AG08395 (cell line): Measurements from ENCODE around the gene AFAP1L1.

Experiments
- DNase-seq: peaks from one replicate; pipeline ENCODE4 v3.0.0; 2012; ENCODE audit warnings: mixed read lengths, low spot score

AFAP1L1 gene

GRCh38 chr5:149315753-149316152 is 44.1 kb downstream of the AFAP1L1 start:
- DNase-seq, result no peak

- peak; percentile 78 for DNase-seq
Measured at GRCh38 chr5:149317281-149318048, 45.8 kb downstream of the AFAP1L1 start.

- no peak for DNase-seq
Measured at GRCh38 chr5:149319174-149319573, 47.5 kb downstream of the AFAP1L1 start.

GRCh38 chr5:149320791-149321330 is 49.2 kb downstream of the AFAP1L1 start:
- DNase-seq, result peak; percentile 91

- DNase-seq, result no peak
Measured at GRCh38 chr5:149322518-149322917, 50.9 kb downstream of the AFAP1L1 start.

- DNase-seq, result no peak
Measured at GRCh38 chr5:149323210-149323609, 51.6 kb downstream of the AFAP1L1 start.

- DNase-seq, result no peak
Measured at GRCh38 chr5:149323621-149324205, 52.1 kb downstream of the AFAP1L1 start.

GRCh38 chr5:149324641-149325040 is 53.0 kb downstream of the AFAP1L1 start:
- no peak for DNase-seq

GRCh38 chr5:149325166-149325735 is 53.6 kb downstream of the AFAP1L1 start:
- DNase-seq, result no peak

- no peak for DNase-seq
Measured at GRCh38 chr5:149325894-149326293, 54.2 kb downstream of the AFAP1L1 start.

GRCh38 chr5:149326611-149327010 is 55.0 kb downstream of the AFAP1L1 start:
- DNase-seq, result no peak

GRCh38 chr5:149328177-149328576 is 56.5 kb downstream of the AFAP1L1 start:
- no peak for DNase-seq

- no peak for DNase-seq
Measured at GRCh38 chr5:149333711-149334443, 62.2 kb downstream of the AFAP1L1 start.

GRCh38 chr5:149337736-149338135 is 66.1 kb downstream of the AFAP1L1 start:
- DNase-seq, result no peak

- DNase-seq, result no peak
Measured at GRCh38 chr5:149338364-149338763, 66.7 kb downstream of the AFAP1L1 start.

- no peak for DNase-seq
Measured at GRCh38 chr5:149340920-149341319, 69.3 kb downstream of the AFAP1L1 start.

- no peak for DNase-seq
Measured at GRCh38 chr5:149341876-149342275, 70.2 kb downstream of the AFAP1L1 start.

- DNase-seq, result no peak
Measured at GRCh38 chr5:149344151-149344550, 72.5 kb downstream of the AFAP1L1 start.

- peak; percentile 99 for DNase-seq
Measured at GRCh38 chr5:149345147-149345891, 73.7 kb downstream of the AFAP1L1 start, which contains the start of gene GRPEL2. TSS of gene GRPEL2 (plus strand) at chr5:149345499. CDS start at chr5:149345540, 41 bp downstream.

GRCh38 chr5:149345892-149346222 is 74.2 kb downstream of the AFAP1L1 start:
- DNase-seq, result no peak

GRCh38 chr5:149348518-149348917 is 76.9 kb downstream of the AFAP1L1 start:
- no peak for DNase-seq

GRCh38 chr5:149349382-149349781 is 77.7 kb downstream of the AFAP1L1 start:
- no peak for DNase-seq
